KMS-11 (cell line): ENCODE results near the gene SYT9.

Experiments used
- H2AFZ ChIP-seq: fragments of 200-600 bp; sonication (generic); 2 replicates; pipeline ENCODE4 v1.6.1; 2016; ENCODE audit warnings: antibody characterized with exemption, mixed run types, low read depth
- H3K27ac ChIP-seq: fragments of 200-600 bp; sonication (generic); 2 replicates; pipeline ENCODE4 v1.6.1; 2016; ENCODE audit warnings: mild to moderate bottlenecking, mixed run types
- H3K27me3 ChIP-seq: fragments of 200-600 bp; sonication (generic); 2 replicates; pipeline ENCODE4 v1.6.1; 2017; ENCODE audit warnings: mild to moderate bottlenecking, low read depth, mixed run types, moderate library complexity; ENCODE audit not compliant: insufficient read depth
- H3K36me3 ChIP-seq: fragments of 200-600 bp; sonication (generic); 2 replicates; pipeline ENCODE4 v1.6.1; 2017; ENCODE audit warnings: mild to moderate bottlenecking, mixed run types; ENCODE audit not compliant: insufficient read depth
- H3K4me1 ChIP-seq: fragments of 200-600 bp; sonication (generic); 2 replicates; pipeline ENCODE4 v1.6.1; 2016; ENCODE audit warnings: mild to moderate bottlenecking, low read depth, mixed run types; ENCODE audit not compliant: poor library complexity, severe bottlenecking
- H3K4me2 ChIP-seq: fragments of 200-600 bp; sonication (generic); 2 replicates; pipeline ENCODE4 v1.7.0; 2016; ENCODE audit warnings: mild to moderate bottlenecking, mixed run types
- H3K4me3 ChIP-seq: fragments of 200-600 bp; sonication (generic); IDR thresholded peaks from 2 replicates; pipeline ENCODE4 v1.6.1; 2017; ENCODE audit warnings: low read depth, low read length, mixed read lengths; ENCODE audit not compliant: insufficient read depth
- H3K79me2 ChIP-seq: fragments of 200-600 bp; sonication (generic); 2 replicates; pipeline ENCODE4 v1.6.1; 2016; ENCODE audit warnings: low read depth, mixed run types; ENCODE audit not compliant: insufficient read depth
- H3K9ac ChIP-seq: fragments of 200-600 bp; sonication (generic); 2 replicates; pipeline ENCODE4 v1.6.1; 2016; ENCODE audit warnings: mild to moderate bottlenecking, mixed run types
- H4K20me1 ChIP-seq: fragments of 200-600 bp; sonication (generic); 2 replicates; pipeline ENCODE4 v1.6.1; 2016; ENCODE audit warnings: mild to moderate bottlenecking, mixed run types; ENCODE audit not compliant: insufficient read depth
- TF ChIP-seq, protein P1 (sequence below): fragments of 200-600 bp; sonication (generic); conservative IDR thresholded peaks from 2 replicates; pipeline ENCODE4 v1.6.1; 2017; ENCODE audit warnings: low read depth, mild to moderate bottlenecking, antibody characterized with exemption, low read length, moderate library complexity, mixed read lengths

SYT9 gene

DNA sequence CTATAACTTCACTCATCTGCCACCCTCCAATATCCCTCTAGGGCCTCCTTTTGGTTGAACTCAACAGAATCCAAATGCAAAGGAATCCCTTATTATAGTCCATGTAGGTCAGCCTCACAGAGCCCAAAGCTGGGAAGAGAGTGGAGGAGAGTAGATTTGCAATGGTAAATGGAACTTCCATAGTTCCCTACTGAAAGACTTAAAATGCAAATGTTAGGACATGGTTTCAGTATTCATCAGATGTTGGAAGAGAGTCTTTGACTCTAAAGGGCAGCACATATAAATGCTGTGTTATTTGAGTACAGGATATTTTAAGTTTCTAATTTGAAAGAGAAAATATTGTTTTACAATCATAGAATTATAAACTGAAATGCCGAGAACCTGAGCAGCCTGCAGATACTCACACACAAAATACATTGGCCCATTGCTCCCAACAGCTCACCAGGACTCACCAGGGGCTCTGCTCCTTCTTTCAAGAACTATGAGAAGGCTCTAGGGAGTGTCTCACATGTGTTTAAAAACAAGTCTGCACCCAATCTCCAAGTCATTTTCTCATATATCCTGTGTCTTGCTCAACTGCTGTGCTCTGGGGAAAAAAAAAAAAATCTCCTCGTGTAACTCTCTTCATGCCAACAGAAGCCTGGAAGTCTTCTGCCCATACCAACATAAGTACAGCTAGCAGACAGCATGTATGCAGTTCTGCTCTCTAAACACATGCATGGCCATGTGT lies 39.6 kb downstream of the SYT9 start:
- Histone ChIP-seq H2AFZ (no peak overlapping the region), H3K9ac (no peak overlapping the region), H3K4me1 (no peaks in the 10 kb centered on the region), H3K4me3 (no peak overlapping the region), H4K20me1 (no peaks in the 10 kb centered on the region), H3K79me2 (no peaks in the 10 kb centered on the region), H3K27me3 (no peaks in the 10 kb centered on the region), H3K4me2 (no peak overlapping the region), H3K36me3 (no peaks in the 10 kb centered on the region), H3K27ac (no peak overlapping the region)
- TF ChIP-seq, protein P1, sequence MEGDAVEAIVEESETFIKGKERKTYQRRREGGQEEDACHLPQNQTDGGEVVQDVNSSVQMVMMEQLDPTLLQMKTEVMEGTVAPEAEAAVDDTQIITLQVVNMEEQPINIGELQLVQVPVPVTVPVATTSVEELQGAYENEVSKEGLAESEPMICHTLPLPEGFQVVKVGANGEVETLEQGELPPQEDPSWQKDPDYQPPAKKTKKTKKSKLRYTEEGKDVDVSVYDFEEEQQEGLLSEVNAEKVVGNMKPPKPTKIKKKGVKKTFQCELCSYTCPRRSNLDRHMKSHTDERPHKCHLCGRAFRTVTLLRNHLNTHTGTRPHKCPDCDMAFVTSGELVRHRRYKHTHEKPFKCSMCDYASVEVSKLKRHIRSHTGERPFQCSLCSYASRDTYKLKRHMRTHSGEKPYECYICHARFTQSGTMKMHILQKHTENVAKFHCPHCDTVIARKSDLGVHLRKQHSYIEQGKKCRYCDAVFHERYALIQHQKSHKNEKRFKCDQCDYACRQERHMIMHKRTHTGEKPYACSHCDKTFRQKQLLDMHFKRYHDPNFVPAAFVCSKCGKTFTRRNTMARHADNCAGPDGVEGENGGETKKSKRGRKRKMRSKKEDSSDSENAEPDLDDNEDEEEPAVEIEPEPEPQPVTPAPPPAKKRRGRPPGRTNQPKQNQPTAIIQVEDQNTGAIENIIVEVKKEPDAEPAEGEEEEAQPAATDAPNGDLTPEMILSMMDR = no peak

DNA sequence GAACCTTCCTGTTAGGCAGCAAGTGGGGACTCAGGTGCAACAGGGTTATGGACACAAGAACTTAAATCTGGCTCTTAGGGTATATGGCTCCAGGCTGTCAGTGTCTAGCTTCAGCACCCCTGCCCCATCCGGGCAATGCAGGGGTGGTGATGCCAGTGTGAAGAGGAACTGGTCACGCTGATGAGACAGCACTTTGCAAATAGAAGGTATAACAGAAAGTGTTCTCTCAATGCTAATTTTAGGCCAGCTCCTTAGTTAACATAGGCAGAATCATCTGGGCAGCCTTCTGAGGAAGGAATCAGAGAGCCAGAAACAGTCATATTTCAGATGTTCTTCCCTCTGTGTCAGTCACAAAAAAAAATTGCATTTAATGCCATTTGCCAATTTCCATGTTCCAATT lies 41.2 kb downstream of the SYT9 start:
- Histone ChIP-seq H3K9ac (no peak overlapping the region), H3K36me3 (no peaks in the 10 kb centered on the region), H3K4me2 (no peak overlapping the region), H3K79me2 (no peaks in the 10 kb centered on the region), H3K27ac (no peak overlapping the region), H3K4me1 (no peaks in the 10 kb centered on the region), H4K20me1 (no peaks in the 10 kb centered on the region), H2AFZ (no peak overlapping the region), H3K4me3 (no peak overlapping the region), H3K27me3 (no peaks in the 10 kb centered on the region)
- TF ChIP-seq, protein P1 = no peak

DNA sequence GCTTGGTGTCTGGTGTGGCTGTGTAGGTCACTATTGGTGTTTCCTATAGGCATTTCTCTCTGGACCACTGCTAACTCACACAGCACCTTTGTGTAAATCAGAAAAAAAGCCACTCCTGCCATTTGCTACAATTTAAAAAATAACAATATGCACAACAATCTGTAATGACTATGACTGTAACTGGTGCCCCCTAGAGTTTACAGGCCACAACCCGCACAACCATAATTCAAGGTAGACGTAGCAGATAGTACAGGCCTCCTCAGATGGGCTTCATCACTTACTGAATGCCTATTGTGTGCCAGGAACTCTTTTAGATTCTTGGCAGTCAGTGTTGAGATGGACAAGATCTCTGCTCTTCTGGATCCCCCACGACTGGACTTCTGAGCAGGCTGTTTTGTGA lies 47.7 kb downstream of the SYT9 start:
- no peak overlapping the region for H3K9ac ChIP-seq
- no peaks in the 10 kb centered on the region for H4K20me1 ChIP-seq
- H3K36me3 ChIP-seq = no peaks in the 10 kb centered on the region
- no peak overlapping the region for H2AFZ ChIP-seq
- H3K27ac ChIP-seq = no peak overlapping the region
- no peaks in the 10 kb centered on the region for H3K79me2 ChIP-seq
- no peaks in the 10 kb centered on the region for H3K27me3 ChIP-seq
- TF ChIP-seq, protein P1 = no peak
- H3K4me3 ChIP-seq = no peak overlapping the region
- no peak overlapping the region for H3K4me2 ChIP-seq
- no peaks in the 10 kb centered on the region for H3K4me1 ChIP-seq

DNA sequence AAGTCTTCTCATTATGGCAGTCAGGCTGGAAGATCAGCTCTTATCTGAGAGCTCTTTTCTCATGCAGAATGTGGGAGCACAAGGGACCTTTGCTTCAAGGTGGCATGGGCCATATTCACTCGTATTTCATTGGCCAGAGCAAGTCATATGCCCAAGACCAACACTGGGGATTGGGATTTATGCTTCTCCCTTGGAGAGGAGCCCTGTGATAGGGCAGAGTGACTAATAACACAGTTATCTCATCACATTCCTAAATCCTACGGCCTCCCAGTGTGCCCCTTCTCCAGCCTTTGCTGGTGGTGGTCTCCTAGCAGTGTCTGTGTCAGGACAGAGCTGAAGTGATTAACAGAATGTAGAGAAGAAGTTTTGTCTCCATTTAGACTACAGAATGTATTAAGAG lies 48.6 kb downstream of the SYT9 start:
- no peak overlapping the region for H2AFZ ChIP-seq
- H3K27me3 ChIP-seq = no peaks in the 10 kb centered on the region
- no peaks in the 10 kb centered on the region for H3K79me2 ChIP-seq
- H3K4me3 ChIP-seq = no peak overlapping the region
- no peaks in the 10 kb centered on the region for H4K20me1 ChIP-seq
- no peak overlapping the region for H3K4me2 ChIP-seq
- no peaks in the 10 kb centered on the region for H3K36me3 ChIP-seq
- no peak overlapping the region for H3K27ac ChIP-seq
- TF ChIP-seq, protein P1 = no peak
- no peak overlapping the region for H3K9ac ChIP-seq
- H3K4me1 ChIP-seq = no peaks in the 10 kb centered on the region
